ENCODE measurements around the gene GRID1. TPM values are rescaled to one million over a fixed set of nuclear protein-coding genes. Genes with fewer than 3 reads are reported as not detected.

GRID1 gene
- total RNA-seq, 1 experiment from 2014 or later: 0.05 TPM

GRCh38 chr10:86371116-86371515 is 4.5 kb upstream of the GRID1 start:
- no peak for DNase-seq (ENCODE audit: extremely low read depth, low read depth)

GRCh38 chr10:86370006-86370585 is 3.5 kb upstream of the GRID1 start:
- DNase-seq (ENCODE audit: extremely low read depth, low read depth): no peak

- no peak for DNase-seq (ENCODE audit: extremely low read depth, low read depth)
Measured at GRCh38 chr10:86368987-86369386, 2.4 kb upstream of the GRID1 start.

- no peak for DNase-seq (ENCODE audit: extremely low read depth, low read depth)
Measured at GRCh38 chr10:86368046-86368445, 1.5 kb upstream of the GRID1 start.

- no peak for DNase-seq (ENCODE audit: extremely low read depth, low read depth)
Measured at GRCh38 chr10:86367152-86367951, 757 bp upstream of the GRID1 start.

- no peak for DNase-seq (ENCODE audit: extremely low read depth, low read depth)
Measured at GRCh38 chr10:86366902-86367151, 232 bp upstream of the GRID1 start.

GRCh38 chr10:86365346-86366032 is 1.1 kb downstream of the GRID1 start:
- DNase-seq (ENCODE audit: extremely low read depth, low read depth): no peak

GRCh38 chr10:86364491-86365345 is 1.9 kb downstream of the GRID1 start:
- no peak for DNase-seq (ENCODE audit: extremely low read depth, low read depth)

- no peak for DNase-seq (ENCODE audit: extremely low read depth, low read depth)
Measured at GRCh38 chr10:86363833-86364490, 2.6 kb downstream of the GRID1 start.

- no peak for DNase-seq (ENCODE audit: extremely low read depth, low read depth)
Measured at GRCh38 chr10:86363184-86363832, 3.3 kb downstream of the GRID1 start.

GRCh38 chr10:86362586-86363183 is 3.9 kb downstream of the GRID1 start:
- no peak for DNase-seq (ENCODE audit: extremely low read depth, low read depth)

GRCh38 chr10:86362129-86362527 is 4.5 kb downstream of the GRID1 start:
- no peak for DNase-seq (ENCODE audit: extremely low read depth, low read depth)

- no peak for DNase-seq (ENCODE audit: extremely low read depth, low read depth)
Measured at GRCh38 chr10:86361156-86362128, 5.2 kb downstream of the GRID1 start.

- no peak for DNase-seq (ENCODE audit: extremely low read depth, low read depth)
Measured at GRCh38 chr10:86360657-86361056, 5.9 kb downstream of the GRID1 start.

- no peak for DNase-seq (ENCODE audit: extremely low read depth, low read depth)
Measured at GRCh38 chr10:86359954-86360353, 6.6 kb downstream of the GRID1 start.

- no peak for DNase-seq (ENCODE audit: extremely low read depth, low read depth)
Measured at GRCh38 chr10:86359111-86359510, 7.5 kb downstream of the GRID1 start.

GRCh38 chr10:86357676-86358075 is 8.9 kb downstream of the GRID1 start:
- DNase-seq (ENCODE audit: extremely low read depth, low read depth): no peak

- DNase-seq (ENCODE audit: extremely low read depth, low read depth): no peak
Measured at GRCh38 chr10:86357041-86357440, 9.6 kb downstream of the GRID1 start.

- no peak for DNase-seq (ENCODE audit: extremely low read depth, low read depth)
Measured at GRCh38 chr10:86356296-86356695, 10.3 kb downstream of the GRID1 start.

Data from NCI-H460 (cell line).